Kidney epithelial cell (primary cell): Measurements from ENCODE around the gene PAGE1. TPM values are rescaled to one million over a fixed set of nuclear protein-coding genes. Genes with fewer than 3 reads are reported as not detected.

Source experiments
- DNase-seq: peaks from one replicate; pipeline ENCODE4 v3.0.0-alpha.2; 2010; ENCODE audit warnings: low read depth
- H3K27me3 ChIP-seq: 2 replicates; pipeline ENCODE4 v1.6.0; 2011; ENCODE audit warnings: low read length; ENCODE audit not compliant: control insufficient read depth, insufficient read depth
- H3K36me3 ChIP-seq: 2 replicates; pipeline ENCODE4 v1.5.1; 2011; ENCODE audit warnings: low read length; ENCODE audit not compliant: control insufficient read depth, insufficient read depth
- H3K4me3 ChIP-seq: 2 replicates; pipeline ENCODE4 v1.5.1; 2011; ENCODE audit warnings: low read depth, mild to moderate bottlenecking, control low read depth, low read length
- total RNA-seq: library from RNA; depleted of rRNA; stranded (reverse); fragments of >200 nt; gene quantifications from 2 replicates; pipeline ENCODE4 v1.2.3, GENCODE V29; 2015
- TF ChIP-seq, protein P1 (sequence below): IDR thresholded peaks from 2 replicates; pipeline ENCODE4 v1.5.1; 2011; ENCODE audit warnings: mild to moderate bottlenecking, moderate library complexity, low read length, control low read depth, inconsistent platforms; ENCODE audit not compliant: insufficient read depth, poor library complexity, severe bottlenecking

Gene PAGE1
- total RNA-seq, 1 donor from 2014 or later: not detected

GRCh38 chrX:49644991-49645637 lies 50.7 kb downstream of the PAGE1 start:
- Histone ChIP-seq H3K27me3 (no peaks in the 10 kb centered on the region), H3K4me3 (no peak overlapping the region), H3K36me3 (no peaks in the 10 kb centered on the region)
- no peak for DNase-seq
- TF ChIP-seq, protein P1, sequence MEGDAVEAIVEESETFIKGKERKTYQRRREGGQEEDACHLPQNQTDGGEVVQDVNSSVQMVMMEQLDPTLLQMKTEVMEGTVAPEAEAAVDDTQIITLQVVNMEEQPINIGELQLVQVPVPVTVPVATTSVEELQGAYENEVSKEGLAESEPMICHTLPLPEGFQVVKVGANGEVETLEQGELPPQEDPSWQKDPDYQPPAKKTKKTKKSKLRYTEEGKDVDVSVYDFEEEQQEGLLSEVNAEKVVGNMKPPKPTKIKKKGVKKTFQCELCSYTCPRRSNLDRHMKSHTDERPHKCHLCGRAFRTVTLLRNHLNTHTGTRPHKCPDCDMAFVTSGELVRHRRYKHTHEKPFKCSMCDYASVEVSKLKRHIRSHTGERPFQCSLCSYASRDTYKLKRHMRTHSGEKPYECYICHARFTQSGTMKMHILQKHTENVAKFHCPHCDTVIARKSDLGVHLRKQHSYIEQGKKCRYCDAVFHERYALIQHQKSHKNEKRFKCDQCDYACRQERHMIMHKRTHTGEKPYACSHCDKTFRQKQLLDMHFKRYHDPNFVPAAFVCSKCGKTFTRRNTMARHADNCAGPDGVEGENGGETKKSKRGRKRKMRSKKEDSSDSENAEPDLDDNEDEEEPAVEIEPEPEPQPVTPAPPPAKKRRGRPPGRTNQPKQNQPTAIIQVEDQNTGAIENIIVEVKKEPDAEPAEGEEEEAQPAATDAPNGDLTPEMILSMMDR: no peak

Other genes starting within 250 kb of the PAGE1 start
- not detected in 2 replicates for gene GAGE12C, start 163.8 kb downstream of the PAGE1 start, total RNA-seq
- not detected in 2 replicates for gene GAGE12D, start 154.3 kb downstream of the PAGE1 start, total RNA-seq
- not detected in 2 replicates for gene GAGE12E, start 144.7 kb downstream of the PAGE1 start, total RNA-seq
- gene GAGE12F, start 135.1 kb downstream of the PAGE1 start, total RNA-seq: not detected in 2 replicates
- not detected in 2 replicates for gene GAGE12G, start 125.6 kb downstream of the PAGE1 start, total RNA-seq
- gene GAGE12H, start 116.0 kb downstream of the PAGE1 start, total RNA-seq: not detected in 2 replicates
- gene GAGE2A, start 106.5 kb downstream of the PAGE1 start, total RNA-seq: not detected in 2 replicates
- gene GAGE1, start 97.0 kb downstream of the PAGE1 start, total RNA-seq: not detected in 2 replicates
- gene PAGE4, start 133.3 kb upstream of the PAGE1 start, total RNA-seq: not detected in 2 replicates
- 3.1 and 3.4 TPM in 2 replicates for gene USP27X, start 183.5 kb upstream of the PAGE1 start, total RNA-seq
- 15.6 and 22.1 TPM in 2 replicates for gene CLCN5, start 226.6 kb upstream of the PAGE1 start, total RNA-seq